HG02981 (cell line): ENCODE measurements around the gene DOCK4.
A peak's percentile ranks its signal among the peaks of the same experiment; 100 is the strongest.

Experiments used
- ATAC-seq: cut with Tn5 transposase; IDR thresholded peaks from one replicate; pipeline ENCODE4 v1.9.1; 2021; ENCODE audit warnings: mild to moderate bottlenecking, moderate library complexity; ENCODE audit not compliant: unreplicated experiment

The DOCK4 gene

DNA sequence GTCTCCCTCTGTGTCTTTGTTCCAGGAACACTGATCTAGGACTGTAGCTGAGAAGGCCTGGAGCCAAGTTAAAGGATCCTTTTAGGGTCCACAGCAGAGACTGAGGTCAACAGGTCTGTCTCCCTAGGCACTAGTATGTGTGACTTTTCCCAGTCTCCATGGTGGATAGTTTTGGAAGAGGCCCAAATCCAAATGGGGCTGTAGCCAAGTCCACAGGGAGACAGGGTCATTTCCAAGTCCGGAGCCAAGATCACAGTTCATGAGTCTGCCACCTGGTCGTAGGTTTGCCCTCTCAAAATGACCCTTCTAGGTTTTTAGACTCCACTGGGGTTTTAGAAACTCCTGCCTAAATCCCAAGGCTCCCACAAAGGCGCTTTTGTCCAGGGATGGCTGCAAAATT, 17.1 kb upstream of the DOCK4 start:
- no peak for ATAC-seq

DNA sequence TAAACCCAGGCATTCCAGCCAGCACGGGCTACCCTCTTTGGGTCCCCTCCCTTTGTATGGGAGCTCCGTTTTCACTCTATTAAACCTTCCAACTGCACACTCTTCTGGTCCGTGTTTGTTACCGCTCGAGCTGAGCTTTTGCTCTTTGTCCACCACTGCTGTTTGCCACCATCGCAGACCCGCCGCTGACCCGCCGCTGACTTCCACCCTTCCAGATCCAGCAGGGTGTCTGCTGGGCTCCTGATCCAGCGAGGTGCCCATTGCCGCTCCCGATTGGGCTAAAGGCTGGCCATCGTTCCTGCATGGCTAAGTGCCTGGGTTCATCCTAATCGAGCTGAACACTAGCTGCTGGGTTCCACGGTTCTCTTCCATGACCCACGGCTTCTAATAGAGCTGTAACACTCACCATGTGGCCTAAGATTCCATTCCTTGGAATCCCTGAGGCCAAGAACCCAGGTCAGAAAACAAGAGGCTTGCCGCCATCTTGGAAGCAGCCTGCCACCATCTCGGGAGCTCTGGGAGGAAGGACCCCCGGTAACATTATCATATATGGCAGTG, 14.8 kb upstream of the DOCK4 start:
- ATAC-seq = no peak

DNA sequence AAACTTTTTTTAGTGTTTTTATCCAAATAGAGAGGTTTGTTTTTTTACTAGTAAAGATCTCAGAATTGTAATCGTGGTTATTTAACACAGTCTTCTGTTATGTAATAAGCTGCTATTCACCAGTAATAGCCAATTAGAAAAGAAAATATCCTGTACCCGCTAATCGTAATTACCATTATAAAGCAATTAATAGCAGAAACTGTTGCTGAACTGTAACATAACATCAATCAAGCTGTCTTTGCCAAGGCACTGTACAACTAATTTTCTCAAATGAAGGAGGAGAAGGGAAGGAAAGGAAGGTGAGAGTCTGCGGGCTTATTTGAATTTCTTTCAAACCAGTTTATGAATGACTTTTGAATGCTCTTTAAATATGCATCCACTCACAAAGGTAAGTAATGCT, 9.6 kb upstream of the DOCK4 start:
- no peak for ATAC-seq

DNA sequence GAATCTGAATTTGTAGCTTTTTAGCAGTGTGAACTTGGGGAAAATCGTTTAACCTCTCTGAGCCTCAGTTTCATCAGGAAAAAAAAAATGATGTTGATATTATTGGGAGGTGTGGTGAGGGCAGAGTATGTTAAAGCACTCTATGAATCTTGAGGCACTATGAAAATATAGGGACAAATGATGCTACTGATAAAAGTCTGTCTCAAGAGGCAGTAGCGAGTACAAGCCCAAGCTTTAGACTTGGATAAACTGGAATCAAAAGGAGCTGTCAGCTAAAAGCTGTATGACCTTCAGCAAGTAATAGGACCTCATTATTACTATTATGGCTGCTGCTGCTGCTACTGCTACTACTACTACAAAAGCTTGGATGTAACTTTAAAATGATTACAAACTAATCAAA, 8.7 kb upstream of the DOCK4 start:
- ATAC-seq = no peak

DNA sequence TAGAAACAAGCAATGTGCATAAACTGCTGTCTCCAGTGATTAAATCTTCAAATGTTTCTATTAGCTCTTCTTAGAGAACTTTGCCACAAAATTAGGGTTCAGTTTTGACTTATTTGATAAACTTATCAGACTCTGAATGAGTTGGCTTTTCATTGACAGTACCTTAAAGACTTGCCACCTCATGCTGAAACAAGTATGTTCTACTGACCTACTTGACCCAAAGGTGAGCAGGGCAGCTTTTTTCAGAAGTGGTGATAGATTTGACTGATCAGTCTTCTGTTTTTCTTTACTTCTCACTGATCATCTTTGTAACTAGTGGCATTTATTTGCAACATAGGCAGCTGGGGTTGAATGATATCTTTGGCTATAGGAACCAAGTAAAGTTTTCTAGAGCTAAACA, 8.1 kb upstream of the DOCK4 start:
- no peak for ATAC-seq

DNA sequence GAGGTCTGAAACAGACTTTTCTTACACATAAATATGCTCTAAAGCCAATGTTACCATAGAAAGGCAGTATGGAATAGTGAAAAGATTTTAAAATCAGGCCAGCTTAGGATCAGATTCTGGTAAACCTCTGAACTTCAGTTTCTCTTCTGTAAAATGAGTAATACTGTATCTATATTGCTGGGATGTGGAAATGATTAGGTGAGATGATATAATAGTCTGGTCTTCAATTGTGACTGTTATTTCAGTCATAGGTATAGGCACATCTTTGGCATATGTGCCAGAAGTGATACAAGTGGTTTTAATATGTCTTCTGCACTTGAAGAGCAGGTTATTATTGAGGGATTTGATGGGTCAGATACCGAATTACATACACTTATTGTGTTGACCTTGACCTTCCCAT, 7.5 kb upstream of the DOCK4 start:
- no peak for ATAC-seq

DNA sequence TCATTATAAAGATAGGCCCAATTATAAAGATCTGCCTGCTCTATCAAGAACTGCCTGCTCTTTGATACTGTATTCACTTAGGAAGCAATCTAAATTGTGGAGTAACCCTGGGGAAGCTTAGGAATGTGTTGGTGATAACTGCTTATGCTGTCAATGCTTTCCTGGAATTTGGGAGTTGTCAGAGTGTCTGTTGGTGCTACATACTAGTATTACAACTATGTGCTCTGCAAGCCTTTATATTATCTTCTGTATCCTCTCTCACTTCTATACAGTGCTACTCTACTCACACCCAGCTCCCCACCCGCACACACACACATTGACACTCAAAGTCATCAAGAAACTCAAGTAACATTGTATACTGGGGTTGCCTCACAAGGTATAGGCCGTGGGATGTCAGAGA, 6.4 kb upstream of the DOCK4 start:
- no peak for ATAC-seq

DNA sequence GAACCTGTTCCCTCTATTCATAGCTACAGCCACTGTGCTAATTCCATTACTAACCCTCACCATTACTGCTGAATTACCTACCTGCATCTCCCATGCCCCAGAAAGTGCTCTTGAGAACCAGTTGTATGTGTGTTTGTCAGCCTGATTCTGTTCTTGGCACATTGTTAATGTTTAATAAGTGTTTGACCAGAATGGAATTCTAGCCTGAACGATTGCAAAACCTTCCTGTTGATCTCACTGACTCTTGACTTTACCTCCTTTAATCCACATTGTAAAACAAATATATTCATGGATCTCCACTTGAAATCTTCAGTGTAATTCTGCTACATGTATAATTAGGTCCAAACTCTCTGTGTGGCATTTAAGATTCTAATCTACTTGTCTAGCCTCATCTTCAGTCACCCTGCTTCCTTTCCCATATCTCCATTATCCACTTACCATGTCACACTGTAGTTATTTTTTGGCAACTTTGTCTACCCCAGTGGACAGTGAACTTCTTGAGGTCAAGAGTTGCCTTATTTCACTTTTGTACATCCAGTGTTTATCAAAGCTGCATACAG, 5.2 kb upstream of the DOCK4 start:
- no peak for ATAC-seq

DNA sequence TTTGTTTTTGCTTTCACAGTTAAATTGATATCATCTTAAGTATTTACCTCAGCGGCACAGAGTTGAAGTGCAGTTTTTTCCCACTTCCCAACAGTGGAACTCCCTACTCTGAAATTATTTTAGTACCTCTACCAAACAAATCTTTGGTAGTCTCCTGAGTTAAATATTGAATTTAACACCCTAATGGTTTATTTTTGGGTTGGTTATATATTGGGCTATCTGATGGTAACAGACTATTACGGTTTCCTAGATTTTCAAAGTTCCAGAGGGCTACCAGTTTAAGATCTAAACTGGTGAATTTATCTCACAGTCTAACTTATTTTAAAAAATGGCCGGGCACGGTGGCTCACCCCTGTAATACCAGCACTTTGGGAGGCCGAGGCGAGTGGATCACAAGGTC, 1.6 kb upstream of the DOCK4 start:
- no peak for ATAC-seq

DNA sequence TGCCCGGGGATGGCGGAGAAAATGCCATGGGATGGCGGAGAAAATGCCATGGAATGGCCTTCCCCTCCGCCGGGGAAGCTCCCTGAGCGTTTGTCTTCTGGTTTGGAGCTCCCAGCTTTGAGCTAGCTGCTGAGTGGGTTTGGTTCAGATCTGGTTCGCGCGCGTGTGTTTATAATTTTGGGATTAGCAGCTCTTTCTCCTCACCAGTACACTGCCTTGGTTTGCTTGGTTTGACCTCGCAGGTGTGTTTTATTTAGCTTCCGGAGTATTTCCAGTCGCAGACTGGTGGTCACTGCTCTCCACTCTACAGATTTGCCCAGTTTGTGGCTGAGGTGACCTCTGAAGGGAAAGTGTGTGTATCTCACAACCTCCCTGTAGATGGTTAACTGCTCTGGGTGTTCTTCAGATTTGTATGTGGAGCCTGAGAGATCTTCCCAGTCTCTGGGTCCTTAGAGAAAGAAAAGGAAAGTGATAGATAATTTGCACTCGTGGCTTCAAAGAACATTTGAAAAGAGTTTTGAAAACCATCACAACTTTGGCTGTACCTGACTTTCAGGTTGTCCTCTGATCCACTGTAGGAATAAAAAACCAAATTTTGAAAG, 893 bp upstream of the DOCK4 start:
- ATAC-seq = peak; percentile 0

DNA sequence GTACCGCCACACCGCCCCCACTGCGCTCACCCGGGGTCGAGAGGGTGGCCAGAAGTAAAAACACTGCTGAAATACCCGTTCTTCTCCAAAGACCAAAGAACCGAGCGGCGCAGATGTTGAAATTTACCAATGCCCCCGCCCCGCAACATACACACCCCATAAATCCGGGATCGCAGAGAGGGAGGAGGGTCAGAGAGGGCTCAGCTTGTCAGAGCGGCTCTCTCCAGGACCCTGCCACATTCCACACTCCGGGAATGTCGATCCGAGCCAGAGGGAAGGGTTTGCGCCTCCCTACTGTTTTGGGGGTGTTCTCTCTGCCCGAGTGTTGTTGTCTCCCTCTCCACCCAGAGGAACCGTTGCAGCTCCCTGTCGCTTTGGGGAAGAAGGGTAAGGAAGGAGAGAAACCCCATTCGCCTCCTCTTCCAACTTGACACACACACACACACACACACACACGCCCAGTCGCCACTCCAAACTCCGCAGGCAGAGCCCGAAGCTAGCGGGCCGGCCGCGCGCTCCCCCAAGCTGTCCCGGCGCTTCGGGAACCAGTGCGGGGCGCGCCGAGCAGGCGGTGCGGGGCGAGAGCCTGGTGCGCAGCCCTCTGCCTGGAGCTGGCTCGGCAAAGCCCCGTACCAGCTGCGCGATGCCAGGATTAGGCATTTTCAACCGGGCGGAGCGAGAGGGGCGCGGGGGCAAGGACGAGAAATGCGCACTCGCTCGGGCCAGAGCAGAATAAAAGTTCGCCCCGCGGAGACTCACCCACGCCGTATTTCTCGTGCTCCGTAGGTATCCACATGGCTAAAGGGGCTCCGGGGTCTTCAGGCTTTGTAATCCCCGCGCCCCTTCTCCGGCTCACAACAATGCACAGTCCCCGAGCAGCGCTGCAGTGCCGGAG, 609 bp downstream of the DOCK4 start:
- ATAC-seq = peak; percentile 3

DNA sequence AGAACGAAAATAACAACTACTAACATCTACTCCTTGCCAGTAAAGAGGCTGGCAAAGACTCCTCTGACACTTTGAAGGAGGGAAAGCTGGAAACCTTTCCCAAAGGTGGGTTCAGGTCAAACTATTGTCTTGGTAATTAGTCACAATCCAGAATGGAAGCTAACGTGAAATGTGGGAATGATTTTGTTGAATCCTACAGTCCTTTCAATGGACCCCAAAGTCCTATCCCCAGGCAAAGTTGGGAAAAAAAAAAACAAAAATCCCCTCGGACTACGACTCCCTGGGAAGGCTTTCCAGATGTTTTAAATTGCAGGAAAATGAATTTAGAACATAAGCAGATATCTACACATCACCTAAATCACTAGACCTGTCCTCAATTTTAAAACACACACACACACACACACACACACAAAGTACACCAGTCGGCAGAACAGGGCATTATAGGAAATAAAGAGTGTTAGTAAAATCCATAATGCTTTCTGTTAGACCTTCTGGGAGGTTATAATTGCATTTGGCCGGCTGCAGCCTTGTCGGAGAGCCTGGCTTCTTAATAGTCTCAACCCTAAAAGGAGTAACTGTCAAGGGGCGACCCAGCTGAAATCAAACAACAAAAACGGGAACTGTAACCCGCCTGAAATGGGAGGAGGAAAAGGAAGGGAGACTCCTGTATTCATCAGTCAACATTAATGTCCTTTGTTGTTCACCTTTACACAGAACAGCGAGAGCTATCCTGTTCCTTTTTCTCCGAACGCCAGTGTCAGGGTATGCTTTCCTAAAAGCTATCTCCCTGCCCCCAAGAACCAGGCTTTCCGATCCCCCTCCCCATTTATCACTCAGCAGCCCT, 1.5 kb downstream of the DOCK4 start:
- ATAC-seq = no peak

DNA sequence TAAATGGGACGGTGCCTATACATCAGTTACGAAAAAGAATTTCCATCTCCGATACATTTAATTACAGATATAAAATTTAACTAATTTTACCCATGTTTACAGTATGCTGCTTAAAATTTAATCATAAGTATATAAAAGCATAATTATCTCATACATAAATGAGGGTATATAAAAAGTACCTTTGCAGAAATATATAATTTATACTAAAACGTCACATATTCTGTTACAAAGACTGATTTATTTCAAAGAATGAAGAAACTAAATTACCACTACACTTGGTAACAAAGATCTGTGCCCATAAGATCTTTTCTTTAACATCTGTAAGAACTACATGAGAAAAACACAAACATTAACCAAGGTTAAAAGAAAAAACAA, 2.8 kb downstream of the DOCK4 start:
- ATAC-seq = no peak

DNA sequence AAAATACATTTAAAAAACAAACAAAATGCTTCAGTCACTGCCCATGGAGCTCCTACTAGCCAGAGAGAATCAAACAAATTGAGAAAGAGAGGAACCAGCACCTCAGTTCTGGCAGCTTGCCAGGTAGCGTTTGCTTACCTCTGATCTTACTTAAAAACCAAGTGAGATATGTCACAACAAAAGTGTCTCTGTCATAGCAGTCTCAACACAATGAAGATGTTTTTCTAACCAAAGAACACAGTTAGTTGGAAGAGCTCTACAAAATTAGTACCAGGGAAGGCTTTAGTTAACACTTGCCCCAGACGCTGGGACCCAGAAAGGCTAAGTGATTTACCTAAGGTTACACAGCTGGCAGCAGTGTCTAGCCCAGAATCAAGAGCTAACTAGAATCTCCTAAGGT, 3.4 kb downstream of the DOCK4 start:
- no peak for ATAC-seq

DNA sequence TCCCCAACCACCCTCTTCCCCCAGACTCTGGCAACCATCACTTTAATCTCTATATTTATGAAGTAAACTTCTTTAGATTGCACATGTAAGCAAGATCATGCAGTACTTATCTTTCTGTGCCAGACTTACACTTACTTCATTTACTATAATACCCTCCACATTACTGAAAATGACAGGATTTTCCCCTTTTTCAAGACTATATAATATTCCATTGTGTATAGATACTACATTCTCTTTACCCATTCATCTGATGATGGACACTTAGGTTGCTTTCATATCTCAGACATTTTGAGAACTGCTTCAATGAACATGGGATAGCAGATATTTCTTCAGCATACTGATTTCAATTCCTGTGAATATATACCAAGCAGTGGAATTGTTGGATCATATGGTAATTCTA, 4.4 kb downstream of the DOCK4 start:
- no peak for ATAC-seq

DNA sequence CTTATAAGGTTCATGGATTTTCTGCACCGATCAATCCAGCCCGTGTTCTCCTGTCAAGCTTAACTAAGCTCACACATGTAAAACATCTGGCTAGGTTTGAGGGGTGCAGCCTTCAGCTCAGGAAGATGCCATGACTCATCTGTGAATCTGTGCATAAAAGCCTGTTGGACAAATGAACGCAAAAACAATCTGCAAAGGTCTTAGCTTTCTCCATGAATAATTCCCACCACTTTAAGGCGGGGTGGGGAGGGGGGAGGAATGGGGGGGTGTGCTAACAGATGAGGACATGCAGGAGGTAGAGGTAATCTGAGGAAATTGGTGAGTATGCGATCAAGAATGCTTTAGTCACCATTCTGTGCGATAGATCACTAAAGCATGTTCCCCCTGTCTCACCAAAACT, 4.8 kb downstream of the DOCK4 start:
- no peak for ATAC-seq

DNA sequence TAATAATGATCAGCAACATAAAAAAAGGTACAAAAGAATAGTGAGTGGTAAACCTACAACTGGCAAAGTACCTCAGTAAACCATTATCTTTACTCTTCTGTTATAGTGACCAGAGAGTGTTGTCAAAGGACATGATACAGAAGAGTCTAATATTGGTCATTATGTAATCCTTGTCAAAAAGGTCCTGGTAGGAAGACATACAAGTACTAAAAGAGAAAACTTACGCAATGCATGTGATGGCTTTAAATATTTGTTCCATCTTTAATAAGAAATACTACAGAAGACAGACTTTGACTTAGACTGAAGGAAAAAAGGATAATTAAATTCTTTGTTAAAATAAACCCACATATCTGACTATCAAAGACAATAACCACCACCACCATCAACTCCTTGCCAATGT, 6.5 kb downstream of the DOCK4 start:
- ATAC-seq = no peak

DNA sequence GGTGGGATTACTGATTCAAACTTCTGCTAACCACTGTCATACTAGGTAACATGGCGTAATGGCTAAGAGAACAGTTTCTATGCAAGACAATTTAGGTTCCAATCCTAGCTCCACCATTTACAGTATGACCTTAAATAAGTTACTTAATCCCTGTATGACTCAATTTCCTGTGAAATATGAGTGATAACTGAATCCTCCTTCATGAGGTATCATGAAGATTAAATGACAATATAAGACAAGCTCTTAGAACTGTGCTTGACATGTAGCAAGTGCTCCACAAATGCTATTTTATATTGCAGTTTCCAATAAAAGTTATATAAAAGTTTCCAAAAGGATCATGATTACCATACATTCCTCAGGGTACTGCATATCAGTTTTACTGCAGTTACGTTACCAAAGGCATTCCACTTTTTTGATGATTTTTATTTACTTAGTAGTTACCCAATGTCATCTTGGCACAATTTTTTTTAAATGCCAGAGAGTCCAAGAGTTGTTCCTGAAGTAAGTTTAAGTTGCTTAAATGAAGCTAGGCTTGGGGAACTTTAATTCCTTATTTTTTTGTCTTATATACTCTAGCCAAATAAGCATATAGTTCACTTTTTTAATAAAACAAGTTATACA, 7.1 kb downstream of the DOCK4 start:
- ATAC-seq = no peak

DNA sequence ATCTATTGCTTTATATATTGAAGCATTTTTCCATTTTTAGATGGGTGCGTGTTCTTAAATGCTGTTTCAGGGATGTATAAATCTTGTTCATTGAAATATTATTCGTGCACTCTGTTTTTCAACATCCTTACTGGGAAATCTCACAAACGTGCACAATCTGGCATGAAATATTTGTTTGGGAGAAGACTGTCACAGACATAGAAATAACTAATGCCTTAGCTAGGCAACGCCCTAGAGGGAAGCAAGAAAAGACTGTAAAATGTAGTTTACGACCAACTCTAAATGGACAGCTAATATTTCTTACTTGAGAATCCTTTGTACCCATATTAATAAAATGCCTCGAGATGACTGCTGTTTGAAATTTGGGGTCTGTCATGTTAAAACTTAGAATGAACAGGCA, 8.9 kb downstream of the DOCK4 start:
- ATAC-seq = no peak

DNA sequence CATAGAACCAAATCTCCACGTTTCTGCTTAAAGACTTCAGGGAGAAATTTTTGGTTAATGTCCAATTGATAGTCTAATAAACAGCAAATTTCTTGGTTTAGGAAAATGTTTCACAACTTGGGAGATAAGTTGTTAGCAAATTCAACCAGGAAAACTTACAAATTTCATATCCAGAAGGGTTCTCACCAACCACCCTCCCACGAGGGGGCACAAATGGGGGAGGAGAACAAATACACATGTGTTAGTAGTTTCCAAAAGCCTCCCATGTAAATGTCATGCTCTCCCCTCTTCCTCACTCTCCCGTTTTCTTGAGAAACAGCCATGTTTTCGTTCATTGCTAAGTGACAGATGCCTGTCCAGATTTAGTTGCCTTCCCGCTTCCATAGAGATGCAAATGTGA, 10.5 kb downstream of the DOCK4 start:
- no peak for ATAC-seq
